Measurements from ENCODE around the gene NPRL2. TPM values are rescaled to one million over a fixed set of nuclear protein-coding genes. Genes with fewer than 3 reads are reported as not detected.

The NPRL2 gene
- total and polyA plus RNA-seq, 8 donors, result 16.1 to 33.3 (median 27.1) TPM

DNA sequence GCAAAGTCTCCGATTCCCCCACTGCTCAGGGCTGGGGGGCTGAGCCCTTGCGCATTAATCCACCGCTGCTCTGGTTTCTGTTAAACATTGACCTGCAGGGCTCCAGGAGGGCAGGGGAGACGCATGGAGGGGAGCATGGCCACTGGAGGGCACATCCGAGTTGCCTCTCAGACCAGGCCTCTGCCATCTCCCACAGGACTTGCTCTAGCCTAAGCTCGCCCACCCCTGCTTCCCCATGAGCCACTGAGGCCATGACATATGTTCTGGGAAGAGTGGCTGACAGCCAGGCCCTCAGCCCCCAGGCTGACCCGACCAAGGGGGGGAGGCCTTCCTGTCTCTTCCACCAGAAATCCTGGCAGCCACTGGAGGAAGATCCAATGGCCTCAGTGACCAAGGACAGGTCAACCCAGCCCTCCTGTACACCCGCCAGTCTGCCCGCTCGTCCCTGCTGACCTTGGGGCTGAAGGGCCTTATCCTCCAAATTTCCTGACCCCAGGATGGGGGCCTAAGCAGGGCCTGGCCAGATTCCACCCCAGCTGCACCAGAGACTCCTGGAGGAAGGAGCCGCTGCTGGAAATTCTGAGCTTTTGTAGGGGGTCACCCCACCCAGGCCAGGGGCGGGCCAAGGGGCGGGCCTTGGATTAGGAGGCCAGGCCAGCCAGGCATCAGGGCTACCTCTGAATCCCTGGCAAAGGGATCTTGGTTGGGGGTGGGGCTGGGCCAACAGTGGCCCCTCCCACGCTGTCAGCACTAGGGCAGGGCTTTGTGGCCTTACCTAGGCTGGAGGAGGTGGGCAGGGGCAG lies 47.4 kb downstream of the NPRL2 start, which contains the start of gene HYAL1:
Gene HYAL1 (minus strand): TSS at position 562 of the 803 bp plus-strand sequence. CDS start 618 bp downstream, outside the sequence.
- ATAC-seq (peak; percentile 63), DNase-seq (peak in 3 of 4 donors; percentile 30 to 93 (median 80))
- H3K9me3 ChIP-seq, result peaks cover 0 to 5% of the 10 kb centered on the region in 2 donors
- no peaks in the 10 kb centered on the region for H3K36me3 ChIP-seq
- peak within 1 kb of the TSS; percentile 19 to 68 for H3K4me3 ChIP-seq
- peak within 1 kb of the TSS; percentile 83 to 92 for H3K27ac ChIP-seq
- TF ChIP-seq, protein P1, sequence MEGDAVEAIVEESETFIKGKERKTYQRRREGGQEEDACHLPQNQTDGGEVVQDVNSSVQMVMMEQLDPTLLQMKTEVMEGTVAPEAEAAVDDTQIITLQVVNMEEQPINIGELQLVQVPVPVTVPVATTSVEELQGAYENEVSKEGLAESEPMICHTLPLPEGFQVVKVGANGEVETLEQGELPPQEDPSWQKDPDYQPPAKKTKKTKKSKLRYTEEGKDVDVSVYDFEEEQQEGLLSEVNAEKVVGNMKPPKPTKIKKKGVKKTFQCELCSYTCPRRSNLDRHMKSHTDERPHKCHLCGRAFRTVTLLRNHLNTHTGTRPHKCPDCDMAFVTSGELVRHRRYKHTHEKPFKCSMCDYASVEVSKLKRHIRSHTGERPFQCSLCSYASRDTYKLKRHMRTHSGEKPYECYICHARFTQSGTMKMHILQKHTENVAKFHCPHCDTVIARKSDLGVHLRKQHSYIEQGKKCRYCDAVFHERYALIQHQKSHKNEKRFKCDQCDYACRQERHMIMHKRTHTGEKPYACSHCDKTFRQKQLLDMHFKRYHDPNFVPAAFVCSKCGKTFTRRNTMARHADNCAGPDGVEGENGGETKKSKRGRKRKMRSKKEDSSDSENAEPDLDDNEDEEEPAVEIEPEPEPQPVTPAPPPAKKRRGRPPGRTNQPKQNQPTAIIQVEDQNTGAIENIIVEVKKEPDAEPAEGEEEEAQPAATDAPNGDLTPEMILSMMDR (IDR thresholded peaks at IDR 0.05), result peak in 1 of 2 donors; percentile 10
- H3K27me3 ChIP-seq, result no peaks in the 10 kb centered on the region
- H3K4me1 ChIP-seq, result peaks cover 31 to 49% of the 10 kb centered on the region in 2 donors
- intact Hi-C loops (cut with DNase I), result no loop called here

DNA sequence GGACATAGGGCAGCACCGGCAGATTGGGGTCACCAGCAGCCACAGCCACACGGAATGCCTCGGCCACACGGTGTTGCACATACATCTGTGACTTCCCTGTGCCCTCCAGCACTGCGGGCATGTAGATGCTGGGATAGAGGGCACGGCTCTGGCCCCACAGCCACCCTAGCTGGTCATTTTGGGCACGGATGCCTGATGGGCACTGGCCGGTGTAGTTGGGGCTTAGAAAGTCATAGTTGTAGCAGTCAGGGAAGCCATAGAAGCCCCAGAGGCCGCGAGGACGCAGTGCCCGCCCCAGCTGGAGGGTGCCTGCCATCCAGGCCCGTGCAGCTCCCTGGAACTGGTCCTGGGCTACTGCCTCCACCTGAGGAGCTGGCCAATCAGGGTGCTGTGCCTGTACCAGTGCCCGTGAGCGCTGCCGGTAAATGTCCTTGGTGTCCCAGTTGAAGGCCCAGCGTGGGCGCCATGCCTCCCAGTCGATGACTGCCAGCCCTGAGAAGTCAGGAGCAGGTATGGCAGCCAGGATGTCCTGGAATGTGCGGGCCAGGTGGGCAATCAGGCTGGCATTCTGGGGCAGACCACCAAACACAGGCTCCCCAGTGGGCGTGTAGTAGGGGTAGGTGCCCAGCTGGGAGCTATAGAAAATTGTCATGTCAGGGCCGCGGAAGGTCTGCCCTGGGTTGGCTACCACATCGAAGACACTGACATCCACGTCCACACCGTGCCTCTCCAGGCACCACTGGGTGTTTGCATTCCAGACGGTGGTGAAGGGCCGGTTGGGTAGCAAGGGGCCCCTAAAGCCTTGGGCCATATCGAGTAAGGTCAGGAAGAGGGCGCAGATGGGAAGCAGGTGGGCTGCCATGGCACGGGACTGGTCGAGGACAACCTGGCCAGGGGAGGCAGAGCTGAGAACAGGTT lies 48.2 kb downstream of the NPRL2 start:
- H3K27me3 ChIP-seq, result no peaks in the 10 kb centered on the region
- H3K9me3 ChIP-seq, result no peaks in the 10 kb centered on the region
- peak overlapping the region; percentile 83 to 92 for H3K27ac ChIP-seq
- ATAC-seq (no peak), DNase-seq (peak in 1 of 4 donors; percentile 76)
- TF ChIP-seq, protein P1 (IDR thresholded peaks at IDR 0.05), result no peak
- peaks cover 36 to 58% of the 10 kb centered on the region in 2 donors for H3K4me1 ChIP-seq
- peak overlapping the region; percentile 19 to 68 for H3K4me3 ChIP-seq
- H3K36me3 ChIP-seq, result no peaks in the 10 kb centered on the region
- intact Hi-C loops (cut with DNase I), result no loop called here

DNA sequence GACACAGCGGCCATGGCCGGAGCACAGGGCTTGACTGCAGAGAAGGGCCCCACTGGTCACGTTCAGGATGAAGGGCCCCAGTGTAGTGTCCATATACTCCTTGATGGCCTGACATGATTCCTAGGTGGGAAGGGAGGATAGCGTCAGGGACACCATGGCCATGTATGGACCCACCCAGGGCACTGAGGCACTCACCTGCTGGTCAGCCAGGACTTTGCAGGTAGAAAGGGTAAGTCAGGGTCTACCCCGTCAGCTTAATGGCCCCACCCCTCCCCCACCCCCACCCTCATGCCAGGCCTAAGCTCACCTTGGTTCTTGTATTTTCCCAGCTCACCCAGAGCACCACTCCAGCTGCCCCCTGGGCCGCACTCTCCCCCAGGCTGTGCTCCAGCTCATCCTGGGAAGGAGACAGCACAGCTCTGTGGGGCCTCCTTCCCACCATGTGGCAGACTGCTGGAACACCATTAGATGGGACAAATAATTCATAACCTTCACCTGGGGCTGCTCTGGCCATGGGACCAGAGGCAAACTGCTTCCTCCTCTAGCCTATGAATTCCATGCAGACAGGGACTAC lies 49.8 kb downstream of the NPRL2 start:
- H3K4me3 ChIP-seq, result peak overlapping the region in 1 of 2 donors; percentile 68
- no peaks in the 10 kb centered on the region for H3K27me3 ChIP-seq
- peak overlapping the region; percentile 92 to 95 for H3K27ac ChIP-seq
- DNase-seq (no peak), ATAC-seq (no peak)
- TF ChIP-seq, protein P1 (IDR thresholded peaks at IDR 0.05), result no peak
- H3K36me3 ChIP-seq, result peaks cover 0 to 5% of the 10 kb centered on the region in 2 donors
- no peaks in the 10 kb centered on the region for H3K9me3 ChIP-seq
- H3K4me1 ChIP-seq, result peaks cover 36 to 58% of the 10 kb centered on the region in 2 donors
- intact Hi-C loops (cut with DNase I), result no loop called here

DNA sequence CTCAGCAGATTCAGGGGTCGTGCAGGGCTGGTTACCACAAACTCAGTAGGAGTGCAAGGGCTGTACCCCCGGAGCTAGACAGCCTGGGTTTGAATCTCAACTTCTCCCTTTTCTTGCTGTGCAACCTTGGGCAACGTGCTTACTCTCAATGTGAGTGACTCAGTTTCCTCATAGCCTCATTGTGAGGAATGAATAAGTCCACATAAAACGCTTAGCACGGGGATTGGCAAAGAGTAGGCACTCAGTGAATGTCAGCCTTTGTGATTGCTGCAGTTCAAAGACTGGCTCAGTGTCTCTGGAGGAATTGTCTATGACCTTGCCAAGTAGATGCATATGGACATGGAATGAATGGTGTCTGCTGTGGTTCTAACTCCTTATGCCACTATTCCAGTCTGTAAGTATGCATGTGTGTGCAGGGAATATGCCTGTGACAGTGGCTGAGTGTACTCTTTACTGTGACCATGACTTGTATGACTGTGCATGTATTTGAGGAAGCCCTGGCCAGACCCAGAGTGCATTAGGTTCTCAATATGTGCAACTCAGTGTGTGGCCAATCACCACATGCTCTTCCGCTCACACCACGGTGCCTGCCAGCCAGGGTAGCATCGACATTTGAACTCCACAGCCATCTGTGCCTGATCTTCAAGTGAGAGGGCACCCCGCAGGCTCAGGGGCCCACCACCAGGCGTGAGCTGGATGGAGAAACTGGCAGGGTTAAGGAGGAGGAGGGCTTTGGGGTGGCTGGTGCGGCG lies 50.5 kb downstream of the NPRL2 start:
- Histone ChIP-seq H3K9me3 (no peaks in the 10 kb centered on the region), H3K27me3 (no peaks in the 10 kb centered on the region), H3K27ac (peak overlapping the region; percentile 92 to 95), H3K4me1 (peaks cover 36 to 58% of the 10 kb centered on the region in 2 donors), H3K4me3 (peak overlapping the region; percentile 12 to 68), H3K36me3 (peaks cover 0 to 5% of the 10 kb centered on the region in 2 donors)
- TF ChIP-seq, protein P1 (IDR thresholded peaks at IDR 0.05), result peak in 1 of 2 donors; percentile 4
- peak in 1 of 4 donors; percentile 83 for DNase-seq
- ATAC-seq, result peak; percentile 6
- intact Hi-C loops (cut with DNase I), result no loop called here

Measured in left lung (tissue), 10 donors.